NCI-H2107 treated with DMSO at 0.1 percent for 48 hours (cell line): ENCODE data around the gene TRIM37.

Source experiments
- DNase-seq: peaks from one replicate; lab custom pipeline; 2025; ENCODE audit not compliant: unreplicated experiment; lab: John Stamatoyannopoulos, UW

Gene TRIM37

GRCh38 chr17:59037960-59038359 lies 68.7 kb downstream of the TRIM37 start:
- DNase-seq: no peak

GRCh38 chr17:59030811-59031210 lies 75.9 kb downstream of the TRIM37 start:
- DNase-seq: no peak

DNA sequence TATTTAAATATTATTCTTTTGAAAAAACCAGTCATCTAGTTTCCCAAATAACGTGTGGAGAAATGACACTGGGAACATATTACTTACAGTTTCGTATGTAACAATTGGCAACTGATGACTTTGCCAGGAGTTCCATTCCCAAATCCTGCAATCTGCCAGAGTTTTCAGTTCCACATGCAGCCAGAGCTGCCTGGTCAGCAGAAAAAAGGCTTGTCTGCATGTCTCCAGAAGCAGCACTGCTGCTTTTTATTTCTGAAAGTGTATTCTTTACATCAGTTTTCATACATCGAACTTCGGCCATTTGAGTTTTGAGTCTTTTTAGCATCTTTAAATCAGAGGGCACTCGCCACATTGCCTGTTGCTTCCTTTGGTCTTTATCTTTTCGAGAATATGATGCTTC lies 78.4 kb downstream of the TRIM37 start:
- no peak for DNase-seq

GRCh38 chr17:59027750-59028149 lies 78.9 kb downstream of the TRIM37 start:
- no peak for DNase-seq

GRCh38 chr17:59026176-59026939 lies 80.3 kb downstream of the TRIM37 start:
- no peak for DNase-seq

DNA sequence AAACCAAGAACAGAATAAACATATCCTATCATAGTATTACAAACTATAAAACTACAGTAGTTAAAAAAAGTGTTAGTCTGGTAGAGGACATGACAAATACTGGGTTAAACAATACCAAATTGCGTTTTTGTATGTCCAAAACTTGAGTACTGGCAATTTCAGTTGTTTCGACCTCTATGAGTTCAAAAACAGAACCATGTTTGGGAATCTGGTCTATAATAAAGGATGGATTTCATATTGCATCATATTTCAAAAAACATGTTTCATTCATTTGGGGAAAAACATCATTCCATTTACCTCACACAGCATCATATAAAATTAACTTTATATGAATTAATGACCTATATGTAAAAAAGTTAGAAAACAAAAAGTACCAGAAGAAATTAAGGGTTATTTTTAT lies 81.8 kb downstream of the TRIM37 start:
- DNase-seq: no peak

DNA sequence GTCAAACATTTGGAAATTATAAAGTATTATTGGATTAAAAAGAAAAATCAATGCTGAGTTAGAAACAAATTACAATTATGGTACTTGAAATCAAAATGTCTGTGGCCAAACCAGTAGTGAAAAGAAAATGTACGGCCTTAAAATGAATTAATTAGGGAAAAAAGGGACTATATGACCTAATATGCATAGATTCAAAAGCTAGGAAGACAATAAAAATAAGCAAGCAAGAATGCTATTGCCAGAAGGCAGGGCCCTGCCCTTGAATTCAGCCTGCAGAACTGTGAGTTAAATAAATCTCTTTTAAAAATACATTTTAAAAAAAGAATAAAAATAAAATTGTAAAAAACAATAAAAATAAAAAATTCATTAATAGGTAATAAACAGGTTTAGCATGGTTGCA lies 88.7 kb downstream of the TRIM37 start:
- no peak for DNase-seq

GRCh38 chr17:59011975-59012374 lies 94.7 kb downstream of the TRIM37 start:
- no peak for DNase-seq

DNA sequence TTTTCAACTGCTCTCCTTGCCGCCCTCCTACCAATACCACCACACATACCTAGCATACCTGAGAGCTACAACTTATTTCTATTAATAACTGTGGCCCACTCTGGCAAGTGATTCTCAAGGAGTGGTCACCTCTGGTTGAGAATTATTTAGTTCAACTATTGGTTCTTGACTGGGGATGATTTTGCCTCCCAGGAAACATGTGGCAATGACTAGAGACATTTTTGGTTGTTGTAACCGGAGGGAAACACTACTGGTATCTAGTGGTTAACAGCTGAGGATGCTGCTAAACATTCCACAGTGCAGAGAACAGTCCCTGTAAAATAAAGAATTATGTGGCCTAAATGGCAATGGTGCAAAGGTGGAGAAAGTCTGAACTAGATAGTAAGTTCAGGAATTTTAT lies 96.7 kb downstream of the TRIM37 start:
- DNase-seq: no peak

DNA sequence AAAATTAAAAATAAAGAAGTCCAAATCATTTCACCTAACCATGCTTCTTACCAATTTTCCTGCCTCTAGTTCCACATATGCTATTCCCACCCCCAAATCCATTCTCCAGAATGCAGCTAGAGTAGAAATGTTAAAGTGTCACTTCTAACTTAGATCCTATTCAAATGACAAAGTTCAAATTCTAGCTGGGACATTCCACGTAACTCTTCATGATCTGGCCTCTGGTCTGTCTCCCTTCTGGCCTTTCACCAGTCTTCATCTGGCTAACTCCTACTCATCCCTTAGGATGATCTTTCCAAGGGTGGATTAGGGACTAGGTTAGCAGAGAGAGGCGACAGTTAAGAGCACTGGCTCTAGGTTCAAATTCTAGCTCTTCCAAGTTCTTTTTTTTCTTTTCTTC lies 97.9 kb downstream of the TRIM37 start:
- no peak for DNase-seq

DNA sequence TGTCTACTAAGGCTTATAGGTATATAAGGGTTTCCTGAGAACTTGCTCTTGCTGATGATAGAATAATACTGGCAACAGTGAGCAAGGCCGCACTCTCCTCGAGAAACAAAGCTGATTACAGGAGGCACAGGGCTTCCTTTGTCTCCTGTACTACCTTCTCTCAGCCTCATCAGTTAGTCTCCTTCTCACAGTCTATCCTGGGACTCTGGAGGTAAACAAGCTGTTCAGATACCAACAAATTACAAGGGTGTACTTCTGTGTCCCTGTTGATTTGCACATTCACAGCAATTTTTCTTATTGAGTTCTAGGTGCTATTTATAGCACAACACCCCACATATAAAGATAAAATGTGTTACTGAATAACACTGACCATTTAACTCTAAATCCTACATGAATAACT lies 98.7 kb downstream of the TRIM37 start:
- DNase-seq: no peak

GRCh38 chr17:59004338-59005111 lies 102.2 kb downstream of the TRIM37 start:
- peak; percentile 59 for DNase-seq

- no peak for DNase-seq
Observed at GRCh38 chr17:59003860-59004259, 102.8 kb downstream of the TRIM37 start.

GRCh38 chr17:59002848-59003247 lies 103.8 kb downstream of the TRIM37 start:
- DNase-seq: no peak

DNA sequence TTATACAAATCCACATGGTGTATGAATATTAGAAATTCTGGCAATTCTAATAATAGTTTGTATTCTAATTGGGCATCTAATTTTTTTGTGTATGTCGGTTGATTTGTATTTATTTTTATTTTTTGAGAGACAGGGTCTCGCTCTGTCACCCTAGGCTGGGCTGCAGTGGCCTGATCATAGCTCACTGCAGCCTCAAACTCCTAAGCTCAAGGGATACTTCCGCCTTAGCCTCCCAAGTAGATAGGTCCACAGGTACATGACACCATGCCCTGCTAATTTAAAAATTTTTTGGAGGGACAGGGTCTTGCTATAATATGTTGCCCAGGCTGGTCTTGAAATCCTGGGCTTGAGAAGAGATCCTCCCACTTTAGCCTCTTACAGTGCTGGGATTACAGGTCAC lies 104.6 kb downstream of the TRIM37 start:
- no peak for DNase-seq

DNA sequence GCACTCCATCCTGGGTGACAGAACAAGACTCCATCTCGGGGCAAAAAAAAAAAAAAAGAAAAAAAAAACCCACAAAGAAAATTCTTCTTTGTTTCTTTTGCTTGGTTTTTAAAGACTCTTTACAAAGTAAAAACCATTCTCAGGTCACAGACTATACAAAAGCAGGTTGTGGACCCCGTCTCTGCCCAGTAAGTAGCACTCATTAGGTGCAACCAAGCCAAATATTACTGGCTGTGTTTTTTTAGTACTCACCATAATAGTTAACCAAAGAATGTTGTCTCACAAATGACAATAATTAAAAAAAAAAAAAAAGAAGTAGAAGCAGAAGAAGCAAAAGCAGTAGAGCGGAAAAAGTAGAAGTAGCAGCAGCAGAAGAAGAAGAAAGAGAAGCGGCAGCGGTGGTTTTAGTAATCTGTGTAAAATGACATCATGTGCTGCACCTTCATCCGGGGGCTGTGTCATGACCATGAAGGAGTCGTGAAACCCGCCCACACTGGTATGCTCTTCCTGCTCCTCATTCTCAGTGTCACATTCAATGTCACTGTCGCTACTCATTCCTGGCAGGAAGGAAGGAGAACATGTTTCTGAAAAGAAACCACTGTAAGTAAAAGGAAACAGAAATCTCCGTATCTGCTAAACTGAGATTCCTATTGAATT lies 105.4 kb downstream of the TRIM37 start:
- no peak for DNase-seq

DNA sequence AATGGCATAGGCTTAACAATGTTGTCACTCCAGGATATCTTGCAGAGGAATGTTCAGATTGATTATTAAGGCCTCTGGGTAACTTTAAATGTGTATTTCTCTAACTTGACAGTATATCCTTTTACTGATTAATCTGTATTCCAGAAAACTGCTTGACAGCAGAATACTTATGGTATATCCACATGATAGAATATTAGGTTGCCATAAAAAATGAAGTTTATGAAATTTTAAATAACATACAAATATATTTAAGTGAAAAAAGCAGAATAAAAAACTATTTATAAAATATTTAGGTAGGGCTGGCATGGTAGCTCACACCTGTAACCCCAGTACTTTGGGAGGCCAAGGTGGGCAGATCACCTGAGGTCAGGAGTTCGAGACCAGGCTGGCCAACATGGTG lies 106.7 kb downstream of the TRIM37 start:
- no peak for DNase-seq

DNA sequence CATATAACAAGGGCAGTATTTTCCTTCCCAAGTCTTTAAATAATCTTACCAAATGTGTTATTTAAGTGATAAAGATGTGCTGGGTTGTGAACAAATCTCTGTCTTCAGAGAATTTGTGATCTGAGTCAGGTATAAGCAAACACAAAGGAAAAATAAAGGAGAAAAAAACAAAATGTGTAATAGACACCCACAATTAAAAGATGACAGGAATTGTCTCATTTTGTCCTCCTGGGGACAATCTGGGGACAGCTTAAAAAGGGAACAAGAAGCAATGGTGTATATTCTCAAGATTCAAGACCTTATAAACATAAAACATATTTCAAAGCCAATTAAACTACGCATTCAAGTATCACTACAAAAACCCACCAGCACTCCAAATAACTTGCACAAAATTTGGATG lies 107.2 kb downstream of the TRIM37 start:
- no peak for DNase-seq

DNA sequence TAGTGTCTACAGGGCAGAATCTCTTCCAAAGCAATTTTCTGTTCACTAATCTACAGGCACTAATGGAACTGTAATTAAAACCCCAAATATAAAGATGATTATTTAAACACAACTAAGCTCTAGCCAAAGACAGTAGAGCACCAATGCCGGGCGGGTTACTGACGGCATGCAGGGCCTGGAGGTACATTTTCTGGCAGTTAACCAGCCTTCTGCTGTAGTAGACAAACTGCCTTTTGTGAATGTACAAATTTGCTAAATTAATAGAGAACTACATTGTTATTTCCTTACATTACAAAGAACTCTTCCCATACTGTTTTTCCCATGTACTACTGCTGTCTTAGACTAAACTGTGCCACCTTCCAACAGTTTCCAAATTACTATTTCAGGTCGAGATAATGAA lies 107.8 kb downstream of the TRIM37 start:
- no peak for DNase-seq

DNA sequence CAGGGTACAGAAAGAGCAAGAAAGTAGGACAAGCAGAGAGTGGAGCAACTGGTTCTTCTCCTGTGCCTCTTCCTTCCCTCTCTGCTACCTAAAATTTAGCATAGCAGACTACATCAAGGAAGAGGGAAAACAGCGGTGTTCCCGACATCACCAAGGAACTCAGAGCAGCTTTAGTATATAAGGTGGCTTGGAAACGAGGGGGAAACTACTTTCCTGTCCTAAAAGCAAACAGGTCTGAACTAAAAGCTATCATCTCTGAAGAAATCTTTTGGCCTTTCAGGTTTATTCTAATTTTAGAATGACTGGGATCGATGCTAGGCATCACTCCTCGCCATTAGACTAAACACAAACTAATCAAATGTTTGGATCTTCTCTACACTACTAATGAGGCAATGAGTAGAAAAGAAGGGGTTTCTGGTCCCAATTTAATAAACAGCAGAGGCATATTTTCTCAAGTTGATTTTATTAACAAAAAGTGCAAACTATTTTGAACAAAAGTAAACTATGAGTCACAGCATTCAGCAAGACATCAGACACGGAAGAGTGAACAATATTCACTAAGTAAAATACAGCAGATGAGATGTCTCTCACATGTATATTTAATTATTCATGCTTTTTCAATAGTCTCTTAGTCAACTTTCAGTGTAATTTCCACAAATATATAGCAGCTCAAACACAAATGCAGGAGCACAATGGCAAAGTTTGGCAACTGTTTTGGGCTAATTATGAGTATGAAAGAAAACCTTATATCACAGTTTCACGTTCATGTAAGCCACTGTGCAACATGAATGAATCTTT lies 108.7 kb downstream of the TRIM37 start:
- DNase-seq: no peak

DNA sequence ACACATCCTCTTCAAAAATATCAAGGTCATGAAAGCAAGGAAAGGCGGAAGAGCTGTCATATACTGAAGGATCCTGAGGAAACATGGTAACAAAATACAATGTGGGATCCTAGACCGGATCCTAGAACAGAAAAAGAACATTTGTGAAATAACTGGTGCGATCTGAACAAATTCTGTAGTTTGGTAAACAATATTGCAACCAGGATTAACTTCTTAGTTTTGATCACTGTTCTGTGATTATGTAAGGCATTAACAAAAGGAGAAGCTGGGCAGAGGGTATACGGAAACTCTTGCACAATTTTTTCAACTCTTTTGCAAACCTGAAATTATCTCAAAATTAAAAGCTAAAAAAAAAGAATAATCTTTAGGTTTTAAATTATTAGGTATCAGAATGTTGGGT lies 109.7 kb downstream of the TRIM37 start:
- DNase-seq: no peak
